A673 (cell line): ENCODE results near the gene CA5A.

Experiments used
- EZH2 ChIP-seq: fragments of 200-600 bp; sonication (generic); IDR thresholded peaks from 2 replicates; pipeline ENCODE4 v1.6.1; 2017; ENCODE audit warnings: borderline replicate concordance, low read depth, mild to moderate bottlenecking, mixed read lengths, antibody characterized with exemption, low read length; ENCODE audit not compliant: poor library complexity, severe bottlenecking
- TF ChIP-seq, protein P1 (sequence below): fragments of 300-800, 200-600 bp; sonication (generic); conservative IDR thresholded peaks from 2 replicates; pipeline ENCODE4 v1.5.1; 2017; ENCODE audit warnings: low read depth, mild to moderate bottlenecking, antibody characterized with exemption, low read length, moderate library complexity, mixed read lengths

DNA sequence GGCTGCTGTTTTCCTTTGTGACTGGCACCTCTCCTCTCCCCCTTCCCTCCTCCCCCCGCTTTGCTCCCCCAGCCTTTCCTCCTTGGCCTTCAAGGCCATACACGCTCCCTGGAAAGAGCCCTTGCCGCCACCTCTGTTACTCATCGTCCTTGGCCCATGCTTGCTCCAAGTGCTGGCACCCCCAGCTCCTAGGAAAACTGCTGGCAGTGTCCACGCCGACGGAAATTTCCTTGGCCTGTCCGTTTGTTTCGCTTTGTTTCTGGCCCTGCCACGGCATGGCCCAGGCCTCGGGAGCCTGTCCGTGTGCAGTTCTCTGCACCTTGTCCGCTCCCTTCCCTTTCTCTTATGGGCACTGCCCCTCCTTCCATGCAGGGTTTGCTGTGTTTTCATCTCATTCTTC, 18.0 kb downstream of the CA5A start:
- TF ChIP-seq, protein P1, sequence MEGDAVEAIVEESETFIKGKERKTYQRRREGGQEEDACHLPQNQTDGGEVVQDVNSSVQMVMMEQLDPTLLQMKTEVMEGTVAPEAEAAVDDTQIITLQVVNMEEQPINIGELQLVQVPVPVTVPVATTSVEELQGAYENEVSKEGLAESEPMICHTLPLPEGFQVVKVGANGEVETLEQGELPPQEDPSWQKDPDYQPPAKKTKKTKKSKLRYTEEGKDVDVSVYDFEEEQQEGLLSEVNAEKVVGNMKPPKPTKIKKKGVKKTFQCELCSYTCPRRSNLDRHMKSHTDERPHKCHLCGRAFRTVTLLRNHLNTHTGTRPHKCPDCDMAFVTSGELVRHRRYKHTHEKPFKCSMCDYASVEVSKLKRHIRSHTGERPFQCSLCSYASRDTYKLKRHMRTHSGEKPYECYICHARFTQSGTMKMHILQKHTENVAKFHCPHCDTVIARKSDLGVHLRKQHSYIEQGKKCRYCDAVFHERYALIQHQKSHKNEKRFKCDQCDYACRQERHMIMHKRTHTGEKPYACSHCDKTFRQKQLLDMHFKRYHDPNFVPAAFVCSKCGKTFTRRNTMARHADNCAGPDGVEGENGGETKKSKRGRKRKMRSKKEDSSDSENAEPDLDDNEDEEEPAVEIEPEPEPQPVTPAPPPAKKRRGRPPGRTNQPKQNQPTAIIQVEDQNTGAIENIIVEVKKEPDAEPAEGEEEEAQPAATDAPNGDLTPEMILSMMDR = no peak
- TF ChIP-seq EZH2 = no peak
